BJ (cell line): Measurements from ENCODE around the gene RTF2. TPM values are rescaled to one million over a fixed set of nuclear protein-coding genes. Genes with fewer than 3 reads are reported as not detected.

Experiments
- CTCF ChIA-PET: fragments of 350-600 bp; formaldehyde crosslinking; extraction: SDS; loops from one replicate; lab custom pipeline; 2021; ENCODE audit warnings: antibody characterized with exemption, inconsistent platforms; lab: Yijun Ruan, JAX
- POLR2A ChIA-PET: fragments of 300-600 bp; sonication (Branson Sonifier 250); formaldehyde crosslinking; extraction: SDS; loops from one replicate; lab custom pipeline; 2021; ENCODE audit warnings: antibody characterized with exemption; lab: Charles Lee
- DNase-seq: peaks from one replicate; pipeline ENCODE4 v3.0.0-alpha.2; 2011; ENCODE audit warnings: low read depth
- H3K27me3 ChIP-seq: 2 replicates; pipeline ENCODE4 v1.6.0; 2011; ENCODE audit warnings: low read length; ENCODE audit not compliant: control insufficient read depth, insufficient read depth
- H3K36me3 ChIP-seq: 2 replicates; pipeline ENCODE4 v1.5.1; 2011; ENCODE audit warnings: low read length; ENCODE audit not compliant: control insufficient read depth, insufficient read depth
- H3K4me3 ChIP-seq: 2 replicates; pipeline ENCODE4 v1.5.1; 2011; ENCODE audit warnings: low read depth, mild to moderate bottlenecking, control low read depth, low read length
- polyA plus RNA-seq: library from polyadenylated mRNA; depleted of rRNA; stranded (reverse); fragments of >200 nt; gene quantifications from 2 replicates; pipeline ENCODE4 v1.2.3, GENCODE V29; 2011
- TF ChIP-seq, protein P1 (sequence below): IDR thresholded peaks from 2 replicates; pipeline ENCODE4 v1.5.1; 2011; ENCODE audit warnings: low read depth, mild to moderate bottlenecking, control low read depth, inconsistent platforms, low read length, moderate library complexity; ENCODE audit not compliant: insufficient read depth

RTF2 gene
- polyA plus RNA-seq, 1 experiment, result 145 TPM

DNA sequence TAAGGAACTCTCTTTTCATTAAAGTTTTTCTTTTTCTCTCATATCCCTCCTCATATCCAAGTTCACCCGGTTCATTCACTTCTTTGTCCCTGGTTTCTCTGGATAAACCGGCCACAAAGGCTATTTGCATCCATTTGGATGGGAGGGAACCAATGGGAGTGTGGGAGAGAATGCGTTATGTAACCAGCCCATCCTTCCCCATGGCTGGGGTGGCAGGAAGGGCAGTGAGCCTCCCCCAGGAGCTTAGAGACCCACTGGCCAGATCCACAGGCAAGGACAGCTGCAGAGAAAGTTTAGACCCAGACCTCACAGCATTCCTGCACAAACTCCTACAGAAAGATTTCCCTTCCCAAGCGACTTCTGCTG, 45.6 kb upstream of the RTF2 start:
- ChIA-PET CTCF (interaction anchor here (1.2 to 1.4 kb wide), 2 partner anchors 11 to 26 kb away, joined by 3 read pairs; no protein-coding TSS in a partner anchor), POLR2A (no interaction called here)
- no peak for DNase-seq
- H3K4me3 ChIP-seq, result no peak overlapping the region
- TF ChIP-seq, protein P1, sequence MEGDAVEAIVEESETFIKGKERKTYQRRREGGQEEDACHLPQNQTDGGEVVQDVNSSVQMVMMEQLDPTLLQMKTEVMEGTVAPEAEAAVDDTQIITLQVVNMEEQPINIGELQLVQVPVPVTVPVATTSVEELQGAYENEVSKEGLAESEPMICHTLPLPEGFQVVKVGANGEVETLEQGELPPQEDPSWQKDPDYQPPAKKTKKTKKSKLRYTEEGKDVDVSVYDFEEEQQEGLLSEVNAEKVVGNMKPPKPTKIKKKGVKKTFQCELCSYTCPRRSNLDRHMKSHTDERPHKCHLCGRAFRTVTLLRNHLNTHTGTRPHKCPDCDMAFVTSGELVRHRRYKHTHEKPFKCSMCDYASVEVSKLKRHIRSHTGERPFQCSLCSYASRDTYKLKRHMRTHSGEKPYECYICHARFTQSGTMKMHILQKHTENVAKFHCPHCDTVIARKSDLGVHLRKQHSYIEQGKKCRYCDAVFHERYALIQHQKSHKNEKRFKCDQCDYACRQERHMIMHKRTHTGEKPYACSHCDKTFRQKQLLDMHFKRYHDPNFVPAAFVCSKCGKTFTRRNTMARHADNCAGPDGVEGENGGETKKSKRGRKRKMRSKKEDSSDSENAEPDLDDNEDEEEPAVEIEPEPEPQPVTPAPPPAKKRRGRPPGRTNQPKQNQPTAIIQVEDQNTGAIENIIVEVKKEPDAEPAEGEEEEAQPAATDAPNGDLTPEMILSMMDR, result no peak
- H3K27me3 ChIP-seq, result no peaks in the 10 kb centered on the region
- H3K36me3 ChIP-seq, result no peaks in the 10 kb centered on the region

DNA sequence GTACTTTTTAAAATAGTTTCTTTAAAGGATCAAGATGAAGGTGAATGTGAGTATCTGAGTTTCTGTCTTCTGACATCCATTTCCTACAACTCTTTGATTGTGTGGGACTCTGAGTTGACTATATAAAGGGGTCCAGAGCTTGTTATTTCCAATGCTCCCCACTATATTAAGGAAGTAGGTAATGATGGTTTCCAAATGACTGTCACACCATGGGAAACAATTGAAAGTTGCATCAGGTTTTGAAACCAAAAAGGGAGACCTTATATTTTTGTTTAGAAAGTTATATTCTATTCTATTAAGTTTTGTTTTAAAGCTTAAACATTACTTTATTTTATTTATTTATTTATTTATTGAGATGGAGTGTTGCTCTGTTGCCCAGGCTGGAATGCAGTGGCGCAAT, 45.2 kb upstream of the RTF2 start:
- Histone ChIP-seq H3K4me3 (no peak overlapping the region), H3K36me3 (no peaks in the 10 kb centered on the region), H3K27me3 (no peaks in the 10 kb centered on the region)
- CTCF ChIA-PET, result interaction anchor here (1.2 to 1.4 kb wide), 2 partner anchors 11 to 26 kb away, joined by 3 read pairs; no protein-coding TSS in a partner anchor
- TF ChIP-seq, protein P1, result no peak
- POLR2A ChIA-PET, result no interaction called here
- no peak for DNase-seq

DNA sequence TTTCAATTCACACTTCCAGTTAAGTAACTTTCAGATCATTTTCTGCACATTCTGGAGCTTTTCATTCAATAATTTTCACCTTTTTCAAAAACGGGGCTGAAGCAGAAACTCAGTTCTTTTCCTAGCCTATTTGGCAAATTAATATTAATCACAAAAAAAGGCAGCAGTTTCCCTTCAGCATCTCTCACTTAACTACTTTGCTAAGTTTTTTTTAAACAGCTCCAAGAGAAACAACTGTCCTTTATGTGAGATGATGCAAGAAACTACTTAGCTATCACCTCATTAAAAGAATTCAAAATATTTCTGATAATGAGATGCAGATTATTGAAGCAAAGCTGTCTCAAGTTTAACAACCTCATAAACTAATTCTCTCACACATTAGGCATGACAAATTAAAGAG, 44.5 kb upstream of the RTF2 start:
- no peak overlapping the region for H3K4me3 ChIP-seq

GRCh38 chr20:56424931-56425330, 43.5 kb upstream of the RTF2 start:
- TF ChIP-seq, protein P1, result no peak
- ChIA-PET CTCF (interaction anchor here (0.7 to 1.5 kb wide), 2 partner anchors 12 to 656 kb away, joined by 3 read pairs; no protein-coding TSS in a partner anchor), POLR2A (no interaction called here)
- no peaks in the 10 kb centered on the region for H3K36me3 ChIP-seq
- no peak for DNase-seq
- H3K4me3 ChIP-seq, result no peak overlapping the region
- H3K27me3 ChIP-seq, result no peaks in the 10 kb centered on the region

More for the DNA sequence above, 44.5 kb upstream of the RTF2 start:
- Histone ChIP-seq H3K36me3 (no peaks in the 10 kb centered on the region), H3K27me3 (no peaks in the 10 kb centered on the region)
- no peak for DNase-seq
- CTCF ChIA-PET, result interaction anchor here (1.4 to 1.5 kb wide), 2 partner anchors 13 to 27 kb away, joined by 3 read pairs; no protein-coding TSS in a partner anchor
- POLR2A ChIA-PET, result no interaction called here
- TF ChIP-seq, protein P1, result no peak

- CTCF ChIA-PET, result interaction anchor here (1.0 kb wide), 1 partner anchor 17 kb away, joined by 3 read pairs; no protein-coding TSS in a partner anchor
These were observed 42.4 kb upstream of the RTF2 start for GRCh38 chr20:56426026-56426425.

More at GRCh38 chr20:56426026-56426425, 42.4 kb upstream of the RTF2 start:
- Histone ChIP-seq H3K27me3 (no peaks in the 10 kb centered on the region), H3K4me3 (no peak overlapping the region), H3K36me3 (no peaks in the 10 kb centered on the region)
- DNase-seq, result no peak
- TF ChIP-seq, protein P1, result no peak
- POLR2A ChIA-PET, result no interaction called here
